GM19193 (cell line): ENCODE results near the gene EXD3.

Experiments
- POLR2A ChIP-seq: IDR thresholded peaks from 4 replicates; pipeline ENCODE4 v1.6.1; 2011; ENCODE audit not compliant: insufficient read depth, insufficient read length; ENCODE audit errors: extremely low read depth

Gene EXD3

GRCh38 chr9:137398561-137399468, 24.1 kb downstream of the EXD3 start:
- TF ChIP-seq POLR2A: no peak

GRCh38 chr9:137397675-137398423, 25.1 kb downstream of the EXD3 start:
- TF ChIP-seq POLR2A: no peak

- TF ChIP-seq POLR2A: no peak
Observed at GRCh38 chr9:137396634-137397367, 26.2 kb downstream of the EXD3 start.

- TF ChIP-seq POLR2A: no peak
Observed at GRCh38 chr9:137396227-137396626, 26.7 kb downstream of the EXD3 start.

- TF ChIP-seq POLR2A: no peak
Observed at GRCh38 chr9:137395666-137396010, 27.3 kb downstream of the EXD3 start.

GRCh38 chr9:137394866-137395665, 27.9 kb downstream of the EXD3 start:
- no peak for TF ChIP-seq POLR2A

GRCh38 chr9:137393176-137394150, 29.5 kb downstream of the EXD3 start:
- no peak for TF ChIP-seq POLR2A

- TF ChIP-seq POLR2A: no peak
Observed at GRCh38 chr9:137392232-137393007, 30.5 kb downstream of the EXD3 start.

GRCh38 chr9:137391411-137391754, 31.6 kb downstream of the EXD3 start:
- no peak for TF ChIP-seq POLR2A

- no peak for TF ChIP-seq POLR2A
Observed at GRCh38 chr9:137390553-137391410, 32.2 kb downstream of the EXD3 start.

GRCh38 chr9:137389428-137389746, 33.6 kb downstream of the EXD3 start:
- TF ChIP-seq POLR2A: no peak

GRCh38 chr9:137388589-137389427, 34.2 kb downstream of the EXD3 start:
- no peak for TF ChIP-seq POLR2A
